GM23248 (cell line): ENCODE results near the gene OR6S1. TPM values are rescaled to one million over a fixed set of nuclear protein-coding genes. Genes with fewer than 3 reads are reported as not detected.

Experiments
- DNase-seq: peaks from one replicate; pipeline ENCODE4 v3.0.0-alpha.2; 2015
- H2AFZ ChIP-seq: fragments of 200-600 bp; sonication (generic); 2 replicates; pipeline ENCODE4 v1.6.1; 2016; ENCODE audit warnings: antibody characterized with exemption
- H3F3A ChIP-seq: fragments of 200-600 bp; sonication (generic); 2 replicates; pipeline ENCODE4 v1.6.1; 2016; ENCODE audit warnings: mild to moderate bottlenecking, antibody characterized with exemption, mixed run types; ENCODE audit not compliant: insufficient read depth
- H3K27ac ChIP-seq: fragments of 200-600 bp; sonication (generic); 2 replicates; pipeline ENCODE4 v1.5.1; 2016; ENCODE audit warnings: mild to moderate bottlenecking
- H3K27me3 ChIP-seq: fragments of 200-600 bp; sonication (generic); replicated peaks from 2 replicates; pipeline ENCODE4 v1.6.1; 2016; ENCODE audit warnings: mild to moderate bottlenecking; ENCODE audit not compliant: insufficient read depth
- H3K36me3 ChIP-seq: fragments of 200-600 bp; sonication (generic); 2 replicates; pipeline ENCODE4 v1.6.1; 2016; ENCODE audit warnings: low read depth, mild to moderate bottlenecking
- H3K4me1 ChIP-seq: fragments of 200-600 bp; sonication (generic); 2 replicates; pipeline ENCODE4 v1.6.1; 2016; ENCODE audit warnings: mild to moderate bottlenecking; ENCODE audit not compliant: insufficient read depth
- H3K4me2 ChIP-seq: fragments of 200-600 bp; sonication (generic); one replicate; pipeline ENCODE4 v1.6.1; 2016; ENCODE audit warnings: mild to moderate bottlenecking; ENCODE audit not compliant: unreplicated experiment
- H3K4me3 ChIP-seq: fragments of 200-600 bp; sonication (generic); 2 replicates; pipeline ENCODE4 v1.5.1; 2016; ENCODE audit warnings: mild to moderate bottlenecking
- H3K79me2 ChIP-seq: fragments of 200-600 bp; sonication (generic); 2 replicates; pipeline ENCODE4 v1.6.1; 2016; ENCODE audit warnings: mild to moderate bottlenecking; ENCODE audit not compliant: insufficient read depth
- H3K9ac ChIP-seq: fragments of 200-600 bp; sonication (generic); 2 replicates; pipeline ENCODE4 v1.6.1; 2016; ENCODE audit warnings: mild to moderate bottlenecking
- H3K9me2 ChIP-seq: fragments of 200-600 bp; sonication (generic); 2 replicates; pipeline ENCODE4 v1.6.1; 2016; ENCODE audit warnings: mixed run types, mild to moderate bottlenecking, moderate library complexity; ENCODE audit not compliant: insufficient read depth
- H3K9me3 ChIP-seq: fragments of 200-600 bp; sonication (generic); one replicate; pipeline ENCODE4 v1.6.1; 2017; ENCODE audit warnings: low read depth
- H4K20me1 ChIP-seq: fragments of 200-600 bp; sonication (generic); 2 replicates; pipeline ENCODE4 v1.6.0; 2016; ENCODE audit not compliant: insufficient read depth
- EZH2 ChIP-seq: fragments of 200-600 bp; sonication (generic); IDR thresholded peaks from 2 replicates; pipeline ENCODE4 v1.6.1; 2018; ENCODE audit warnings: antibody characterized with exemption, mild to moderate bottlenecking; ENCODE audit not compliant: insufficient read depth, poor library complexity, severe bottlenecking
- EZH2phosphoT487 ChIP-seq: fragments of 200-600 bp; sonication (generic); IDR thresholded peaks from 2 replicates; pipeline ENCODE4 v1.6.1; 2018; ENCODE audit warnings: antibody characterized with exemption, moderate library complexity, mild to moderate bottlenecking, low read depth; ENCODE audit not compliant: insufficient read depth
- WGBS, 2 experiments: methylation state at CpG; one replicate each; pipeline ENCODE4 v1.1.6; 2015 to 2017; ENCODE audit warnings: low lambda C conversion rate in 2 of 2, low coverage in 1 of 2; ENCODE audit errors: missing lambda C conversion rate in 2 of 2; 5-methylcytosine and 5-hydroxymethylcytosine counted together
- in situ Hi-C: fragments of 300-500 bp; cut with MboI; formaldehyde crosslinking; loops from 2 replicates; pipeline ENCODE4 v1.15.0; 2020
- polyA plus RNA-seq: library from polyadenylated mRNA; unstranded; fragments of >200 nt; fragmentation: Nextera tagmentation; extraction: Ambion mirVana; gene quantifications from 2 replicates; pipeline ENCODE4 v1.2.1, GENCODE V29; 2016
- total RNA-seq: library from RNA; depleted of rRNA; stranded (reverse); fragments of >200 nt; shearing (Covaris generic); gene quantifications from 2 replicates; pipeline ENCODE4 v1.2.3, GENCODE V29; 2014

OR6S1 gene
- total and polyA plus RNA-seq, 2 experiments from 2014 or later, result not detected

- H3K4me2 ChIP-seq, result no peak overlapping the region
- in situ Hi-C loops, result no loop called here
- H3K79me2 ChIP-seq, result no peaks in the 10 kb centered on the region
- H3K9ac ChIP-seq, result no peak overlapping the region
- no peaks in the 10 kb centered on the region for H3K9me3 ChIP-seq
- H3K27me3 ChIP-seq, result no peaks in the 10 kb centered on the region
- H3K9me2 ChIP-seq, result no peaks in the 10 kb centered on the region
- H2AFZ ChIP-seq, result no peak overlapping the region
- H3K4me3 ChIP-seq, result no peak overlapping the region
- no peak overlapping the region for H3K27ac ChIP-seq
- no peaks in the 10 kb centered on the region for H3F3A ChIP-seq
- no peaks in the 10 kb centered on the region for H3K36me3 ChIP-seq
- no peaks in the 10 kb centered on the region for H3K4me1 ChIP-seq
- no peaks in the 10 kb centered on the region for H4K20me1 ChIP-seq
- 68 to 69% methylated on average over 7 of the region's 7 CpGs for WGBS, 2 experiments
- TF ChIP-seq EZH2phosphoT487, result no peak
- no peak for TF ChIP-seq EZH2
- no peak for DNase-seq
Observed at GRCh38 chr14:20642182-20642581, 691 bp upstream of the OR6S1 start.

- Histone ChIP-seq H3K27ac (no peak overlapping the region), H3K4me3 (peak overlapping the region; percentile 65), H3K27me3 (peaks cover 7% of the 10 kb centered on the region; the same call in 1 of the 2 replicates), H4K20me1 (no peaks in the 10 kb centered on the region), H3K9ac (no peak overlapping the region), H3F3A (peaks cover 29% of the 10 kb centered on the region), H3K4me1 (peaks cover 9% of the 10 kb centered on the region), H3K4me2 (peak overlapping the region; percentile 85), H2AFZ (no peak overlapping the region), H3K79me2 (no peaks in the 10 kb centered on the region), H3K9me3 (no peaks in the 10 kb centered on the region), H3K9me2 (no peaks in the 10 kb centered on the region), H3K36me3 (no peaks in the 10 kb centered on the region)
- in situ Hi-C loops, result no loop called here
- DNase-seq, result peak; percentile 83
- WGBS, 2 experiments, result 7 to 8% methylated on average over 45 of the region's 45 CpGs
- TF ChIP-seq EZH2phosphoT487 (no peak), EZH2 (no peak)
Observed at GRCh38 chr14:20632831-20633691, 8.4 kb downstream of the OR6S1 start.

GRCh38 chr14:20632448-20632830 is 9.1 kb downstream of the OR6S1 start:
- no peaks in the 10 kb centered on the region for H3K9me3 ChIP-seq
- no peak overlapping the region for H3K27ac ChIP-seq
- TF ChIP-seq EZH2 (no peak), EZH2phosphoT487 (no peak)
- H3K36me3 ChIP-seq, result no peaks in the 10 kb centered on the region
- no peak overlapping the region for H2AFZ ChIP-seq
- peaks cover 34% of the 10 kb centered on the region for H3F3A ChIP-seq
- H3K9me2 ChIP-seq, result no peaks in the 10 kb centered on the region
- H3K27me3 ChIP-seq, result peaks cover 7% of the 10 kb centered on the region; the same call in 1 of the 2 replicates
- WGBS, 2 experiments, result 7 to 8% methylated on average over 19 of the region's 19 CpGs
- H4K20me1 ChIP-seq, result no peaks in the 10 kb centered on the region
- DNase-seq, result peak; percentile 24
- no peaks in the 10 kb centered on the region for H3K79me2 ChIP-seq
- peak overlapping the region; percentile 85 for H3K4me2 ChIP-seq
- H3K4me1 ChIP-seq, result peaks cover 9% of the 10 kb centered on the region
- no peak overlapping the region for H3K9ac ChIP-seq
- peak overlapping the region; percentile 65 for H3K4me3 ChIP-seq
- in situ Hi-C loops, result no loop called here

GRCh38 chr14:20631880-20632389 is 9.6 kb downstream of the OR6S1 start:
- Histone ChIP-seq H3F3A (peaks cover 35% of the 10 kb centered on the region), H3K36me3 (no peaks in the 10 kb centered on the region), H3K79me2 (no peaks in the 10 kb centered on the region), H4K20me1 (no peaks in the 10 kb centered on the region), H3K27ac (no peak overlapping the region), H3K4me3 (peak overlapping the region; percentile 65), H3K4me2 (peak overlapping the region; percentile 85), H3K9me3 (no peaks in the 10 kb centered on the region), H2AFZ (peak overlapping the region; percentile 14; the same call in 1 of the 2 replicates), H3K9me2 (no peaks in the 10 kb centered on the region), H3K4me1 (peaks cover 9% of the 10 kb centered on the region), H3K9ac (no peak overlapping the region), H3K27me3 (peaks cover 7% of the 10 kb centered on the region; the same call in 1 of the 2 replicates)
- WGBS, 2 experiments, result 0 to 2% methylated on average over 18 of the region's 18 CpGs
- in situ Hi-C loops, result no loop called here
- TF ChIP-seq EZH2 (no peak), EZH2phosphoT487 (no peak)
- DNase-seq, result peak; percentile 84
